ENCODE data around the gene SLCO1B1.

DNA sequence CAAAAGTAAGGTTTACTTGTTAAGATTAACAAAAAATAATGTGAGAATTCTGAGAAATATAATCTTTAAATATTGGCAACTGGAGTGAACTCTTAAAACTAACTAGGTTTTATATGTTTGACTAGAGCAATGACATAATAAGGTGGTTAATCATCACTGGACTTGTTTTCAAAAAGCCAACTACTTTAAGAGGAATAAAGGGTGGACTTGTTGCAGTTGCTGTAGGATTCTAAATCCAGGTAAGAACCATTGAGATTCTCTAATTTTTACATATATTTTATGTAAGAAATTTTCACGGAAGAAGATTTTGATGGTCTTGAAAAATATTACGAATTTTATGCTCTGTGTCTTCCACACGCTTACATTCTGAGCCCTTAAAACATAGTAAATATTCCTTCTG is at the start of gene SLCO1B1:
- TF ChIP-seq CTCF (IDR thresholded peaks at IDR 0.05 in 8 of 11, conservative IDR thresholded peaks at IDR 0.05 in 3 of 11) (no peak), POLR2A (IDR thresholded peaks at IDR 0.05) (no peak)

All from spleen (tissue), 7 donors.